Epithelial cell of esophagus (primary cell): ENCODE measurements around the gene ZCCHC24.
A peak's percentile ranks its signal among the peaks of the same experiment; 100 is the strongest.
"Not testable (repeated sequence)": the region's sequence is repeated elsewhere in the genome, so short reads cannot be mapped to it uniquely, and the experiment has no call there.

Source experiments
- DNase-seq: peaks from one replicate; pipeline ENCODE4 v3.0.0; 2010; ENCODE audit warnings: low read depth
- H3K4me3 ChIP-seq: 2 replicates; pipeline ENCODE4 v1.5.1; 2011; ENCODE audit warnings: mild to moderate bottlenecking, low read length, control low read depth
- TF ChIP-seq, protein P1 (sequence below): IDR thresholded peaks from 2 replicates; pipeline ENCODE4 v1.5.1; 2011; ENCODE audit warnings: low read depth, mild to moderate bottlenecking, low read length, control low read depth, inconsistent platforms; ENCODE audit not compliant: insufficient read depth; ENCODE audit errors: missing control alignments

Gene ZCCHC24

DNA sequence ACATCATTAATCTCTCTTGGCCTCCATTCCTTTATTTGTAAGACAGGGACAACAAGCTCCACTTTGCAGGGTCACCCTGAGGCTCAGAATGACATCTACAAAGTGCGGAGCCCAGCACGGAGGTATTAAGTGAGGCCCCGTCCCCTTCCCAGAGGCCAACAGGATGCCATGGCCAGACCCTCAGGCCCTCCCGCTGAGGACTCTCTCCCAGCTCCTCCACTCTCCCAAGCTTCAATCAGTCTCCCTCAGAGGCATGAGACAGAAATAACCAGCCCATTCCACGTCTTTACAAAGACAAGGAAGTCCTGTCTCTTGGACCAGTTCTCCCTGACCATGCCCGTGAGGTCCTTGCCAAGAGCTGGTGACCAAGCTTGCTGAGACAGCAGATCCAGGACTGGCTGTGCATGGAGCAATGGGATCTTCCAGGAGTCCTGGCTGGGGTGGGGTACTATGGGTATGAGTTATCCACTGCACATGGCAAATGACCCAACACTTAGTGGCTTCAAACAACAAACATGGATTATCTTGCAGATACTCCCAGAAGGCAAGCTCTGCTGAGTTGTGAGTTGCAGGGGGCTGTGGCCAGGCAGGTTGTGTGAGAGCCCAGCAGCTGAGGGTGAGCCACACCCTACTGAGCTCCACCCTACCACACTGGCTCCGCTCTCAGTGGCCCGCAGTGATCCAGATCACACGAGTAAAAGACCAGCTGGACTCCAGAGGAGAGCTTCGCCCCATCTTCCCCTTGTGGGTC is 102.4 kb downstream of the ZCCHC24 start:
- TF ChIP-seq, protein P1, sequence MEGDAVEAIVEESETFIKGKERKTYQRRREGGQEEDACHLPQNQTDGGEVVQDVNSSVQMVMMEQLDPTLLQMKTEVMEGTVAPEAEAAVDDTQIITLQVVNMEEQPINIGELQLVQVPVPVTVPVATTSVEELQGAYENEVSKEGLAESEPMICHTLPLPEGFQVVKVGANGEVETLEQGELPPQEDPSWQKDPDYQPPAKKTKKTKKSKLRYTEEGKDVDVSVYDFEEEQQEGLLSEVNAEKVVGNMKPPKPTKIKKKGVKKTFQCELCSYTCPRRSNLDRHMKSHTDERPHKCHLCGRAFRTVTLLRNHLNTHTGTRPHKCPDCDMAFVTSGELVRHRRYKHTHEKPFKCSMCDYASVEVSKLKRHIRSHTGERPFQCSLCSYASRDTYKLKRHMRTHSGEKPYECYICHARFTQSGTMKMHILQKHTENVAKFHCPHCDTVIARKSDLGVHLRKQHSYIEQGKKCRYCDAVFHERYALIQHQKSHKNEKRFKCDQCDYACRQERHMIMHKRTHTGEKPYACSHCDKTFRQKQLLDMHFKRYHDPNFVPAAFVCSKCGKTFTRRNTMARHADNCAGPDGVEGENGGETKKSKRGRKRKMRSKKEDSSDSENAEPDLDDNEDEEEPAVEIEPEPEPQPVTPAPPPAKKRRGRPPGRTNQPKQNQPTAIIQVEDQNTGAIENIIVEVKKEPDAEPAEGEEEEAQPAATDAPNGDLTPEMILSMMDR = no peak
- no peak overlapping the region for H3K4me3 ChIP-seq
- peak; percentile 53 for DNase-seq

DNA sequence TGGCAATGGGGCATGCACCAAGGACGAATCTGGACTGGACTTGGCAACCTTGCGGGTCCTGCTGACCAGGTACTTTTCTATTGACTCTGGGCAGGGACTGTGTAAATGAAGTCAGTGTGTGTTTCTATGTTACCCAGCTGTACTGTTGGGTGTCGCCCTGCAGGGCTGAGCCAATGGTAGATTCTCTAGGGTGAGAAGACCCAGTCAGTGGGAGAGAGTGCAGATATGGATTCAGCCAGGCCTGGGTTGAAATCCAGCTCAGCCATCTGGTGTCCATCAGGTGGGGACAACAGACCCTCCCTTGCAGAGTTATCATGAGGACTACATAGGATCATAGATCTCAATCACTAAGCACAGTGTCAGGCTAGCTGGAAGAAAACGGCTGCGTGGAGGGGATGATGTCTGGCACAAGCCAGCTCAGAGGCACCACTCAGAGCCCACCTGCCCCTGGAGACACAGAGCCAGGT is 103.1 kb downstream of the ZCCHC24 start:
- TF ChIP-seq, protein P1 = no peak
- DNase-seq = no peak
- no peak overlapping the region for H3K4me3 ChIP-seq

DNA sequence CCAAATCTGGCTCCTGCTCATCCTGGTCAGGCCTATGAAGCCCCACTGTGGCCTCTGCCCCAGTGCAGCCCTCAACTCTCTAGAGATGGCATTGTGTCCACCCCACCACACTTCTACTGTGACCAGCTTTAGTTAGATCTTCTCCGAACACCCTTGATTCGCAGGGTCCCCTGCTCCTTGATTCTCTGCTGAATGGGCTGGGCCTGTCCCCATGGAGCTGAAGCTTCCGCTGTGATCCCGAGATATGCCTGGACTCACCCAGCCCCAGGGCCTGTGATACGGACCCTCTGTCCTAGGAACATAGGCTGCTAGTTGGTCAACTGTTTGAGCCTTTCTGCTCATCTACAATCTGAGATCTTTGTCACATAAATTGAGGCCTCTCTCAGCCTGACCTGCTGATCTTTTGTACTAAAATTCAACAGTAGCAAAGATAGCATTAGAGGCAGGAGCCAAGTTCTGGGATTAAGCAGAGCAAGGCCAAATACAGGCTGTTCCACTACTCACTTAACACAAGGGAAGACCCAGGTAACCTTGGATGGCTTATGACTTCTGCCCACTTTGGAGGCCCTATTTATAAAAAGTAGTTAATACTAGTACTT is 104.7 kb downstream of the ZCCHC24 start:
- DNase-seq = no peak

DNA sequence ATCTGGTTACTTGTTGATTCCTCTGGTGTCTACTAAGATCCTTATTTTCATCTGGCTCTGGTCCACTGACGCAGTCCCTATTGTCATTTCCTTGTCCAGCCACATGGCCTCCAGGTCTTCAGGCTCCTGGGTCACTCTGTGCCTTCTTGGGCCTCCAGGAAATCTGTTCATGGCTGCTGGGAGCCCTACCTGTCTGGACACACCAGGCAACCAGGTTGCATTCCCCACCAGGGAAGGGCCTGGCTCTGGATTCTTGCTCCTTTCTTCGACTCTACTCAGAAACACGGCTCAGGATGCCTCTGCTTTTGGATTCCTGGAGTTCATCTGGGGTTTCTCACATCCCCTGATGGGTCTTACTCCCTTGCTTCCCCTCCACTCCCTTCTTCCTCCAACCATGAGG is 106.2 kb downstream of the ZCCHC24 start:
- no peak overlapping the region for H3K4me3 ChIP-seq
- TF ChIP-seq, protein P1 = no peak
- peak; percentile 45 for DNase-seq

More for the DNA sequence above, 104.7 kb downstream of the ZCCHC24 start:
- H3K4me3 ChIP-seq = no peak overlapping the region
- TF ChIP-seq, protein P1 = no peak

GRCh38 chr10:79337783-79338469 is 107.5 kb downstream of the ZCCHC24 start:
- H3K4me3 ChIP-seq, DNase-seq: not testable (repeated sequence)

GRCh38 chr10:79336739-79337138 is 108.7 kb downstream of the ZCCHC24 start:
- no peak for DNase-seq
- no peak overlapping the region for H3K4me3 ChIP-seq
- TF ChIP-seq, protein P1 = no peak

- TF ChIP-seq, protein P1 = no peak
- H3K4me3 ChIP-seq = no peak overlapping the region
- DNase-seq = no peak
Observed at GRCh38 chr10:79336276-79336675, 109.1 kb downstream of the ZCCHC24 start.
